Measurements from ENCODE around the gene IHH.
A peak's percentile ranks its signal among the peaks of the same experiment; 100 is the strongest.

Gene IHH

GRCh38 chr2:219059725-219060682, 717 bp downstream of the IHH start:
- peaks cover 11% of the 10 kb centered on the region for H3K4me1 ChIP-seq
- no peaks in the 10 kb centered on the region for H3K9me3 ChIP-seq
- H3K4me3 ChIP-seq: no peak overlapping the region
- in situ Hi-C loops (cut with MboI; ENCODE audit: low sequenced_read_pairs): loop anchor here (10.0 kb wide), 1 partner anchor 95 kb away; no protein-coding TSS in a partner anchor
- no peaks in the 10 kb centered on the region for H3K36me3 ChIP-seq (replicated peaks)
- peaks cover 52% of the 10 kb centered on the region for H3K27me3 ChIP-seq (ENCODE audit: low read depth)
- no peak for DNase-seq (ENCODE audit: low spot score in 2 of 2)

GRCh38 chr2:219059375-219059724, 1.4 kb downstream of the IHH start:
- no peak overlapping the region for H3K4me3 ChIP-seq
- no peak for DNase-seq (ENCODE audit: low spot score in 2 of 2)
- H3K4me1 ChIP-seq: peaks cover 11% of the 10 kb centered on the region
- in situ Hi-C loops (cut with MboI; ENCODE audit: low sequenced_read_pairs): loop anchor here (10.0 kb wide), 1 partner anchor 95 kb away; no protein-coding TSS in a partner anchor
- peaks cover 52% of the 10 kb centered on the region for H3K27me3 ChIP-seq (ENCODE audit: low read depth)
- no peaks in the 10 kb centered on the region for H3K36me3 ChIP-seq (replicated peaks)
- no peaks in the 10 kb centered on the region for H3K9me3 ChIP-seq

DNA sequence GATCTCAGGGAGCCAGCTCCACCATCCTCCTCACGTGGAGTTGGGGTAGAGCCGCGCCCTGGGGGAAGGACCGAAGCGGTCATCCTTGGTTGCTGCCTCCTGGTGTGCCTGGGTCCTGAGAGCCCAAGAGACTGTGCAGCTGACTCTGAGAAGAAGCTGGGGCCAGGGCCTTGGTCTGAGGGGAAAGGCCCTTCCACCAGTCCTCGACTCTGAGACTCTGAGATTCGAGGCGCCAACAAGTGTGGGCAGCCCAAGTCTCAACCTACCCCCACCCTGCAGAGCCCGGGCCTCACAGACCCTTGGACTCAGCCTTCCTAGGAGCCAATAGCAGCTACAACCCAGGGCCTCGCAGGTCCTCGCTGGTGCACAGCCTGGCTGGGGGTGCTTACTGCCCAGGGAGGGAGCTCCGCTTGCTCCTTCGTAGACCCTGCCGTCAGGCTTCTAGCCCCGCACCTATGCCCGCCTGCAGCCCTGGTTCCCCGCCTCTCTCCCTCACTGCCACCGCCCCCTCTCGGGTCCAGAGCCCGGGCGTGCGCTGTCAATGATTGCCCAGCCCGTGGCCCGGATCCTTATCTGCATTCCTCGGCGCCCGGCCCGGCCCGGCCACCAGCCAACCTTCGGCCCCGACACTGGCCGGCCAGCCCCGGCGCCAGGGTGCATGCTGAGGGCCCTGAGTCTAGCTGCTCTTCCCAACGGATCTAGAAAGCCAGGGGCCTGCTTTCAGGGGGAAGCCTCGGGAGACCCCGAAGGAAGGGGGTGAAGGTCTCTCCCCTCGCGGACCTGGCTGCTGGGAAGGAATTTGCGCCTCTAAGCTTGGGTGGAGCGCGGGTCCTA, 2.0 kb downstream of the IHH start:
- no peaks in the 10 kb centered on the region for H3K36me3 ChIP-seq (replicated peaks)
- in situ Hi-C loops (cut with MboI; ENCODE audit: low sequenced_read_pairs): loop anchor here (10.0 kb wide), 1 partner anchor 96 kb away; no protein-coding TSS in a partner anchor
- H3K9me3 ChIP-seq: no peaks in the 10 kb centered on the region
- DNase-seq (ENCODE audit: low spot score in 2 of 2): no peak
- peaks cover 11% of the 10 kb centered on the region for H3K4me1 ChIP-seq
- H3K4me3 ChIP-seq: no peak overlapping the region
- H3K27me3 ChIP-seq (ENCODE audit: low read depth): peaks cover 49% of the 10 kb centered on the region

- Histone ChIP-seq H3K9me3 (no peaks in the 10 kb centered on the region), H3K4me3 (no peak overlapping the region), H3K36me3 (replicated peaks) (no peaks in the 10 kb centered on the region), H3K4me1 (peaks cover 7% of the 10 kb centered on the region), H3K27me3 (ENCODE audit: low read depth) (peaks cover 49% of the 10 kb centered on the region)
- DNase-seq (ENCODE audit: low spot score in 2 of 2): peak; percentile 47 to 83
- in situ Hi-C loops (cut with MboI; ENCODE audit: low sequenced_read_pairs): loop anchor here (10.0 kb wide), 1 partner anchor 97 kb away; no protein-coding TSS in a partner anchor
Measured at GRCh38 chr2:219057709-219058540, 2.8 kb downstream of the IHH start.

DNA sequence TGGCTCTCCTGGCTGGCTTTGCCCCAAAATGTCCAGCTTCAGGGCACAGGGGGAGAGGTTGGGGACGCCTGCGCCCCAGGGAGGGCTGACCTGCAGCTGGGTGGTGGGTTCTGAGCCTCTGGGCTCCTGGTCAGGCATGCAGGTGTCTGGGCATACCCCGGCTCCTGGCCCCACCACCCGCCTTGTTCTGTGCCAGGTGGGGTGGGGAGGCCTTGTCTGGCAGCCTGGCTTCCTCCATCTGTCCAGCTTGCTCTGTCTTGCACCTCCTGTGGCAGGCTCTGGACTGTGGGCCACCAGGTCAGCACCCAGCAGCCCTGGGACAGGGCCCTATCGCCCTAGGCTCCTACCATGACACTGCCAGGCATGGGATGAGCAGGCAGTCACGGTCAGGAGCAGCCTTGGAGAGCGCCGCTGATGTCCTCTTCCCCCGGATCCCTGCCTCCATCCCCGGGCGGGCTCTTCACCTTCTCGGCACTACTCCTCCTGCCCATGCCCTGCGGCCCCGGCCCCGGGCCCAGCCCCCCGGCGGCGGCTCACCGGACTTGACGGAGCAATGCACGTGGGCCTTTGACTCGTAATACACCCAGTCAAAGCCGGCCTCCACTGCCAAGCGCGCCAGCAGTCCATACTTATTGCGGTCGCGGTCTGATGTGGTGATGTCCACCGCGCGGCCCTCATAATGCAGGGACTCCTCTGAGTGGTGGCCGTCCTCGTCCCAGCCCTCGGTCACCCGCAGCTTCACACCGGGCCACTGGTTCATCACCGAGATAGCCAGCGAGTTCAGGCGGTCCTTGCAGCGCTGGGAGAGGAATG, 3.6 kb downstream of the IHH start:
- H3K9me3 ChIP-seq: no peaks in the 10 kb centered on the region
- in situ Hi-C loops (cut with MboI; ENCODE audit: low sequenced_read_pairs): loop anchor here (10.0 kb wide), 1 partner anchor 98 kb away; no protein-coding TSS in a partner anchor

GRCh38 chr2:219056176-219056895, 4.4 kb downstream of the IHH start:
- in situ Hi-C loops (cut with MboI; ENCODE audit: low sequenced_read_pairs): loop anchor here (10.0 kb wide), 1 partner anchor 98 kb away; no protein-coding TSS in a partner anchor
- no peak for DNase-seq (ENCODE audit: low spot score in 2 of 2)
- Histone ChIP-seq H3K27me3 (ENCODE audit: low read depth) (peaks cover 36% of the 10 kb centered on the region), H3K4me3 (no peak overlapping the region), H3K4me1 (no peaks in the 10 kb centered on the region), H3K36me3 (replicated peaks) (no peaks in the 10 kb centered on the region), H3K9me3 (no peaks in the 10 kb centered on the region)

More for the DNA sequence above, 3.6 kb downstream of the IHH start:
- H3K4me3 ChIP-seq: no peak overlapping the region
- H3K27me3 ChIP-seq (ENCODE audit: low read depth): peaks cover 44% of the 10 kb centered on the region
- H3K4me1 ChIP-seq: no peaks in the 10 kb centered on the region
- no peak for DNase-seq (ENCODE audit: low spot score in 2 of 2)
- no peaks in the 10 kb centered on the region for H3K36me3 ChIP-seq (replicated peaks)

GRCh38 chr2:219054956-219055903, 5.5 kb downstream of the IHH start:
- peaks cover 32% of the 10 kb centered on the region for H3K27me3 ChIP-seq (ENCODE audit: low read depth)

GRCh38 chr2:219049282-219049681, 11.4 kb downstream of the IHH start:
- Histone ChIP-seq H3K9me3 (no peaks in the 10 kb centered on the region), H3K4me1 (no peaks in the 10 kb centered on the region), H3K27me3 (ENCODE audit: low read depth) (no peaks in the 10 kb centered on the region), H3K4me3 (no peak overlapping the region), H3K36me3 (replicated peaks) (no peaks in the 10 kb centered on the region)
- in situ Hi-C loops (cut with MboI; ENCODE audit: low sequenced_read_pairs): no loop called here
- DNase-seq (ENCODE audit: low spot score in 2 of 2): no peak

More at GRCh38 chr2:219054956-219055903, 5.5 kb downstream of the IHH start:
- no peaks in the 10 kb centered on the region for H3K9me3 ChIP-seq
- DNase-seq (ENCODE audit: low spot score in 2 of 2): no peak
- no peaks in the 10 kb centered on the region for H3K4me1 ChIP-seq
- in situ Hi-C loops (cut with MboI; ENCODE audit: low sequenced_read_pairs): loop anchor here (10.0 kb wide), 1 partner anchor 100 kb away; no protein-coding TSS in a partner anchor
- no peak overlapping the region for H3K4me3 ChIP-seq
- H3K36me3 ChIP-seq (replicated peaks): no peaks in the 10 kb centered on the region

GRCh38 chr2:219045937-219046550, 14.7 kb downstream of the IHH start:
- H3K27me3 ChIP-seq (ENCODE audit: low read depth): peaks cover 21% of the 10 kb centered on the region

GRCh38 chr2:219042750-219043149, 18.0 kb downstream of the IHH start:
- Histone ChIP-seq H3K9me3 (no peaks in the 10 kb centered on the region), H3K4me3 (no peak overlapping the region), H3K36me3 (replicated peaks) (no peaks in the 10 kb centered on the region), H3K4me1 (no peaks in the 10 kb centered on the region), H3K27me3 (ENCODE audit: low read depth) (peaks cover 41% of the 10 kb centered on the region)
- no peak for DNase-seq (ENCODE audit: low spot score in 2 of 2)
- in situ Hi-C loops (cut with MboI; ENCODE audit: low sequenced_read_pairs): no loop called here

More at GRCh38 chr2:219045937-219046550, 14.7 kb downstream of the IHH start:
- Histone ChIP-seq H3K4me1 (no peaks in the 10 kb centered on the region), H3K36me3 (replicated peaks) (no peaks in the 10 kb centered on the region), H3K9me3 (no peaks in the 10 kb centered on the region), H3K4me3 (no peak overlapping the region)
- DNase-seq (ENCODE audit: low spot score in 2 of 2): peak; percentile 11 to 68
- in situ Hi-C loops (cut with MboI; ENCODE audit: low sequenced_read_pairs): no loop called here

- Histone ChIP-seq H3K27me3 (ENCODE audit: low read depth) (peaks cover 46% of the 10 kb centered on the region), H3K9me3 (no peaks in the 10 kb centered on the region), H3K4me3 (no peak overlapping the region), H3K36me3 (replicated peaks) (no peaks in the 10 kb centered on the region), H3K4me1 (no peaks in the 10 kb centered on the region)
- in situ Hi-C loops (cut with MboI; ENCODE audit: low sequenced_read_pairs): no loop called here
- no peak for DNase-seq (ENCODE audit: low spot score in 2 of 2)
Measured at GRCh38 chr2:219042157-219042556, 18.6 kb downstream of the IHH start.

Measured in HAP-1 (cell line).